Measurements from ENCODE around the gene RNF130. TPM values are rescaled to one million over a fixed set of nuclear protein-coding genes. Genes with fewer than 3 reads are reported as not detected.

RNF130 gene
- total and polyA plus RNA-seq, 9 of the 15 experiments (the other 6 are each of a cell fraction or from before 2014, with no cell fraction given), result 5.8 to 39.4 (median 27.1) TPM

- peak; percentile 99 for TF ChIP-seq MITF (IDR thresholded peaks at IDR 0.05)
- TF ChIP-seq ZNF384 (IDR thresholded peaks at IDR 0.05; ENCODE audit: low read depth, low read length), result peak; percentile 57
- TF ChIP-seq, protein P1, sequence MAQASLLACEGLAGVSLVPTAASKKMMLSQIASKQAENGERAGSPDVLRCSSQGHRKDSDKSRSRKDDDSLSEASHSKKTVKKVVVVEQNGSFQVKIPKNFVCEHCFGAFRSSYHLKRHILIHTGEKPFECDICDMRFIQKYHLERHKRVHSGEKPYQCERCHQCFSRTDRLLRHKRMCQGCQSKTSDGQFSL (CRISPR knock-in tag; IDR thresholded peaks at IDR 0.05), result no peak
- TF ChIP-seq, protein P1 (tag; IDR thresholded peaks at IDR 0.05), result peak in 1 of 2 experiments; percentile 32; a peak in 1 of 4 replicates
- no peak for TF ChIP-seq ZNF23 (CRISPR knock-in tag; IDR thresholded peaks at IDR 0.05)
- TF ChIP-seq NFRKB (IDR thresholded peaks at IDR 0.05; ENCODE audit: low read depth), result no peak
- TF ChIP-seq DDX20 (tag; IDR thresholded peaks at IDR 0.05; ENCODE audit: low read depth), result peak; percentile 74
- TF ChIP-seq, protein P2, sequence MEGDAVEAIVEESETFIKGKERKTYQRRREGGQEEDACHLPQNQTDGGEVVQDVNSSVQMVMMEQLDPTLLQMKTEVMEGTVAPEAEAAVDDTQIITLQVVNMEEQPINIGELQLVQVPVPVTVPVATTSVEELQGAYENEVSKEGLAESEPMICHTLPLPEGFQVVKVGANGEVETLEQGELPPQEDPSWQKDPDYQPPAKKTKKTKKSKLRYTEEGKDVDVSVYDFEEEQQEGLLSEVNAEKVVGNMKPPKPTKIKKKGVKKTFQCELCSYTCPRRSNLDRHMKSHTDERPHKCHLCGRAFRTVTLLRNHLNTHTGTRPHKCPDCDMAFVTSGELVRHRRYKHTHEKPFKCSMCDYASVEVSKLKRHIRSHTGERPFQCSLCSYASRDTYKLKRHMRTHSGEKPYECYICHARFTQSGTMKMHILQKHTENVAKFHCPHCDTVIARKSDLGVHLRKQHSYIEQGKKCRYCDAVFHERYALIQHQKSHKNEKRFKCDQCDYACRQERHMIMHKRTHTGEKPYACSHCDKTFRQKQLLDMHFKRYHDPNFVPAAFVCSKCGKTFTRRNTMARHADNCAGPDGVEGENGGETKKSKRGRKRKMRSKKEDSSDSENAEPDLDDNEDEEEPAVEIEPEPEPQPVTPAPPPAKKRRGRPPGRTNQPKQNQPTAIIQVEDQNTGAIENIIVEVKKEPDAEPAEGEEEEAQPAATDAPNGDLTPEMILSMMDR (IDR thresholded peaks at IDR 0.05 in 2 of 3, conservative IDR thresholded peaks at IDR 0.05 in 1 of 3; ENCODE audit: insufficient read depth in 2 of 3, low read depth in 1 of 3, low read length in 3 of 3), result no peak
- peak; percentile 93 for TF ChIP-seq TARDBP (IDR thresholded peaks at IDR 0.05)
- TF ChIP-seq ZC3H8 (IDR thresholded peaks at IDR 0.05), result no peak
- TF ChIP-seq ZNF140 (CRISPR knock-in tag; IDR thresholded peaks at IDR 0.05), result no peak
- TF ChIP-seq PYGO2 (tag; IDR thresholded peaks at IDR 0.05), result peak; percentile 84
- no peak for TF ChIP-seq ZNF217 (CRISPR knock-in tag; IDR thresholded peaks at IDR 0.05)
- TF ChIP-seq HLTF (IDR thresholded peaks at IDR 0.05), result no peak
These were observed 22.3 kb upstream of the RNF130 start (continued) for GRCh38 chr5:180093651-180094382.
